ENCODE measurements around the gene VAMP3.

VAMP3 gene

DNA sequence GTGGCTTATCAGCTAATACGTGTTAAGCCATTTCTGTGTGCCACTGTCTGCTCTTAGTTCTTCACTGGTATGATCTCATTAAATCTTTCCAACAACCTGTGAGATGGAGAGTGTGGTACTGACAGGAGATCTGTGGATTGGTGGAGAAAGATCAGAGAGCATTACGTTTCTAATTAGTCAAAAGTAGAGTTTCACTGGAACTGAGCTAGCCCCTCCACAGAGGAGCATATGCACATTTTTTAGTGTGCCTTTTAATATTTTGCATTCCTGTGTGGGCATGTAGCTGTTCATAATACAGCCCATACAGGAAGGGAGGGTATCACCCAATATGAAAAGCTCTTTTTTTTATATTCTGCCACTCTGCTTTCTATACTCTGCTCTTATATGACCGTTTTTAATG, 50.2 kb downstream of the VAMP3 start:
- no peak for DNase-seq

DNA sequence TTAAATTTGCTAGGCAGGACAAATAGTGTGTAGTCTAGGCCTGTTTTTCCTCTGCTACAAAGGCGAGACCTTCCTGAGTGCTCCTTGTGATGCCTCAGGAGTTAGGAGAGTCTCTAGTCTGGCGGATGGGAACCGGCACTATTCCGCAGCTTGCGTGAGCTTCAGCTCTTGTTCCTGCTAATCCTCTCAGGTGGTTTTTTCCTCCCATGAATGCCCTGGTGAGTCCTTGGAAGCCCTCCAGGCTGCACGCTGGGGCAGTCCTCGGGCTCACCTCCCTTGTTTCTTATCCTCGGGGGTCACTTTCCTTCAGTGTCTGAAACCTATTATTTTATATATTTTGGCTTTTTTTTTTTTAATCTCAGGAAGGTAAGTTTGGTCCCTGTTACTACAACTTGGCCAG, 53.6 kb downstream of the VAMP3 start:
- no peak for DNase-seq

DNA sequence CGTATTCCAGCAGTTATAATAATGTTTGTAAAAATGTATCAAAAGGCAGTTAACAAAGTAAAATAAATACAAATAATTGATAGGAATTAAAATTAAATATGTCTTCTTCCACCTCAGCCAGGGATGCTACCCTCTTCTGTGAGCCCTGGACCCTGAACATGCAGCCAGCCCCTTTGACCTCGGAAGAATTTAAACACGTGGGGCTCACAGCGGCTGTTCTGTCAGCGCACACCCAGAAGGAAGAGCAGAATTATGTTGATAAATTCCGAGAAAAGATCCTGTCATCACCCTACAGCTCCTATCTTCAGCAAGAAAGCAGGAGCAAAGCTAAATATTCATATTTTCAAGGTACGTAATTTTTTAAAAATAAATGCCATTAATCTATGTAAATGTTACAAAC, 55.3 kb downstream of the VAMP3 start:
- no peak for DNase-seq

DNA sequence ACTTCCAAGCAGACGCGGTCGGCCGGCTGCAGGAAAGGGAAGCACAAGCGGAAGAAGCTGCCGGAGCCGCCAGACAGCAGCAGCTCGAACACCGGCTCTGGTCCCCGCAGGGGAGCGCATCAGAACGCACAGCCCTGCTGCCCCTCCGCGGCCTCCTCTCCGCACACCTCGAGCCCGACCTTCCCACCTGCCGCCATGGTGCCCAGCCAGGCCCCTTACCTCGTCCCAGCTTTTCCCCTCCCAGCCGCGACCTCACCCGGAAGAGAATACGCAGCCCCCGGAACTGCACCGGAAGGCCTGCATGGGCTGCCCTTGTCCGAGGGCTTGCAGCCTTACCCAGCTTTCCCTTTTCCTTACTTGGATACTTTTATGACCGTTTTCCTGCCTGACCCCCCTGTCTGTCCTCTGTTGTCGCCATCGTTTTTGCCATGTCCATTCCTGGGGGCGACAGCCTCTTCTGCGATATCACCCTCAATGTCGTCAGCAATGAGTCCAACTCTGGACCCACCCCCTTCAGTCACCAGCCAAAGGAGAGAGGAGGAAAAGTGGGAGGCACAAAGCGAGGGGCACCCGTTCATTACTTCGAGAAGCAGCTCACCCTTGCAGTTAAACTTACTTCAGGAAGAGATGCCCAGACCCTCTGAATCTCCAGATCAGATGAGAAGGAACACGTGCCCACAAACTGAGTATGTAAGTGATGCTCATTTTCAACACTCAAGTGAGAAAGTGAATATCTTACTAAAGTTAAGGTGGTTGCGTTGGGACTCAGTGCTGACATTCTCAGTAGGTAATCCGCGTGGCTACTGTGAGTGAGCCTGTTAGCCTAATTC, 56.2 kb downstream of the VAMP3 start:
- no peak for DNase-seq

Measured in NCI-H526 treated with DMSO at 0.1 percent for 48 hours (cell line).